Measurements from ENCODE around the gene UMODL1. TPM values are rescaled to one million over a fixed set of nuclear protein-coding genes. Genes with fewer than 3 reads are reported as not detected.

UMODL1 gene
- total and polyA plus RNA-seq, 2 experiments from 2014 or later, result not detected

DNA sequence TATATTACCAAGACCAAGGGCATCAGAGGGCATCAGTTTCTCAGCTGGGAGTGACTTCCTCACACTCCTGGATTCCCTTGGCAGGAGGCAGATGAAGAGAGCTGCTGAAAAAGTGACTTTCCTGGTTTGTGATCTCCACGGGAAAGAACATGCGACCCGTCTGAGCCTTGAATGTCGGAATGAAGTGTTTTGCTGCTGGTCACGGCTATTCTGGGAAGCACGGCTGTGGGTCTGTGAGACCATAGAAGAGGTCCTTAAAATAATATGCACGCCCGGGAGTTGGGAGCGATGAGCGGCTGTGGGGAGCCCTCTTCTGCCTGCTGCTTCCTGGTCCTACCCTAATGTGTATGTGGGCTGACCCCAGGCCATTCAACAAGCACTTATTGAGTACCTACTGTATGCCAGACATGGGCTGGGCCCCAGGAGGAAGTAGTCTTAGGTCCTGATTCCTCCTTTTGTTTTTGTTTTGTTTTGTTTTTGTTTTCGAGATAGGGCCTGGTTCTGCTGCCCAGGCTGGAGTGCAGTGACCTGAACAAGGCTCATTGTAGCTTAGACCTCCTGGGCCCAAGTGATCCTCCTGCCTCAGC is 13.2 kb upstream of the UMODL1 start:
- H3K27me3 ChIP-seq, result no peaks in the 10 kb centered on the region
- no peaks in the 10 kb centered on the region for H3K9me3 ChIP-seq (ENCODE audit: low read depth)
- H3K27ac ChIP-seq, result peak overlapping the region; percentile 23
- H3K36me3 ChIP-seq, result no peaks in the 10 kb centered on the region
- DNase-seq (ENCODE audit: low read depth in 1 of 2, low spot score in 1 of 2), result peak in 1 of 2 donors; percentile 26
- H3K4me1 ChIP-seq (ENCODE audit: low read depth), result no peaks in the 10 kb centered on the region
- TF ChIP-seq, protein P1, sequence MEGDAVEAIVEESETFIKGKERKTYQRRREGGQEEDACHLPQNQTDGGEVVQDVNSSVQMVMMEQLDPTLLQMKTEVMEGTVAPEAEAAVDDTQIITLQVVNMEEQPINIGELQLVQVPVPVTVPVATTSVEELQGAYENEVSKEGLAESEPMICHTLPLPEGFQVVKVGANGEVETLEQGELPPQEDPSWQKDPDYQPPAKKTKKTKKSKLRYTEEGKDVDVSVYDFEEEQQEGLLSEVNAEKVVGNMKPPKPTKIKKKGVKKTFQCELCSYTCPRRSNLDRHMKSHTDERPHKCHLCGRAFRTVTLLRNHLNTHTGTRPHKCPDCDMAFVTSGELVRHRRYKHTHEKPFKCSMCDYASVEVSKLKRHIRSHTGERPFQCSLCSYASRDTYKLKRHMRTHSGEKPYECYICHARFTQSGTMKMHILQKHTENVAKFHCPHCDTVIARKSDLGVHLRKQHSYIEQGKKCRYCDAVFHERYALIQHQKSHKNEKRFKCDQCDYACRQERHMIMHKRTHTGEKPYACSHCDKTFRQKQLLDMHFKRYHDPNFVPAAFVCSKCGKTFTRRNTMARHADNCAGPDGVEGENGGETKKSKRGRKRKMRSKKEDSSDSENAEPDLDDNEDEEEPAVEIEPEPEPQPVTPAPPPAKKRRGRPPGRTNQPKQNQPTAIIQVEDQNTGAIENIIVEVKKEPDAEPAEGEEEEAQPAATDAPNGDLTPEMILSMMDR (IDR thresholded peaks at IDR 0.05; ENCODE audit: low read depth, low read length), result no peak
- H3K4me3 ChIP-seq, result no peak overlapping the region

DNA sequence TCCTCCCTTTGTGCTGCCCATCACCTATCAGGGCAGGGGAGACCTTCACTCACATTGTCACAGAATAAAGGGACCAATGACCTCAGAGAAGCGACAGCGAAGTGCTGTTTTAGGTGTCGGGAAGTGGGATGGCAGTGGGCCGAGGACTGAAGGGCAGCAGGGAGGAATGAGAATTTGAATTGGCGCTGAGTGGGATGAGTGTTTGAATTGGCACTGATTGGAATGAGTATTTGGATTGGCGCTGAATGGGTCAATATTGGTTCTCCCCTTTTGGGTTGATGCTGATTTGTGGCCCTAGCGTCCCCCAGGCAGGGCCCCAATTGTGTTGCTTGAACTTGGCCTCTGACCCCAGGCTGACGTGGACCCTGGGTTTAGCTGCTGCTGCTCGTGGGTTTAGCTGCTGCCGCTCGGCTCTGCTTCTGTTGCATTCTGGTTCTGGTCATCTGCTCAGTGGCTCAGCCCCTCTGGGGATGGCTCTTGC is 12.4 kb upstream of the UMODL1 start:
- Histone ChIP-seq H3K4me1 (ENCODE audit: low read depth) (no peaks in the 10 kb centered on the region), H3K9me3 (ENCODE audit: low read depth) (no peaks in the 10 kb centered on the region), H3K36me3 (no peaks in the 10 kb centered on the region), H3K27me3 (no peaks in the 10 kb centered on the region), H3K4me3 (no peak overlapping the region), H3K27ac (no peak overlapping the region)
- TF ChIP-seq, protein P1 (IDR thresholded peaks at IDR 0.05; ENCODE audit: low read depth, low read length), result no peak
- no peak for DNase-seq (ENCODE audit: low read depth in 1 of 2, low spot score in 1 of 2)

DNA sequence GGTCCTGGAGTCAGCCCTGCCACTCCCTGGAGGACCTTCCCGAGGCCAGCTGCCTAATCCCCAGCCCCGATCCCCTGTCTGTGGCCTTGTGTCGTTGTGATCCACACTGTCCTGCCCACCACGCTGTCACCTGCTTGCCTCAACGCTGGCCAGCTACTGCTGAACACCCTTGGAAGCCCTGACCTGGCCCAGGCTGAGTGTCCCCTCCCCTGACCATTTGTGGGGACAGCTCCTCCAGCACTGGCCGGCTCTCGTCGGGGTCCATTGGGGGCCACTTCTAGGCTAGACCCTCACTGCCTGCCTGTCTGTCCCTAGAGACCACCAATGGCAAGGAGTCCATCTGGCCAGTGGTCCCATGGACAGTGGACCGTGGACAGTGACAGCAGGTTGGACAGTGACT is 12.0 kb upstream of the UMODL1 start:
- no peak overlapping the region for H3K27ac ChIP-seq
- no peaks in the 10 kb centered on the region for H3K9me3 ChIP-seq (ENCODE audit: low read depth)
- H3K27me3 ChIP-seq, result no peaks in the 10 kb centered on the region
- no peak for DNase-seq (ENCODE audit: low read depth in 1 of 2, low spot score in 1 of 2)
- TF ChIP-seq, protein P1 (IDR thresholded peaks at IDR 0.05; ENCODE audit: low read depth, low read length), result no peak
- H3K4me3 ChIP-seq, result no peak overlapping the region
- H3K36me3 ChIP-seq, result no peaks in the 10 kb centered on the region
- H3K4me1 ChIP-seq (ENCODE audit: low read depth), result no peaks in the 10 kb centered on the region

DNA sequence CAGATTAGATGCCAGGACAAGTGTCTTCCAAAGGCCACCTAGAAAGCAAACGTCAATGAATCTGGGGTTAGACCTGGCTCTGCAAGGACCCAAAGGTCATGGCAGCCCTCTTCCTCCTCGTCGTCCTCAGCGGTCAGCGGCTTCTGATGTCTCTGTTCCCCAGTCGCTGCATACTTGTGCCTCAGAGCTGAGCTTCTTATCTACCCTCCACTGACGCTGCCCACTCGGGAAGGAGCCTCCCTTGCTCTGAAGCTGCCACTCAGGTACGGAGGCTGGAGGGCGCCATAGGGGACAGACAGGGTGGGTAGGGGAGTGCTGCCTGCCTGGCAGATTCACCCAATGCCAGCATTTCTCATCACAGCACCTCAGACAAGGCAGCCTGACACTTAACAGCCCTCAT is 11.4 kb upstream of the UMODL1 start:
- TF ChIP-seq, protein P1 (IDR thresholded peaks at IDR 0.05; ENCODE audit: low read depth, low read length), result no peak
- Histone ChIP-seq H3K36me3 (no peaks in the 10 kb centered on the region), H3K27me3 (no peaks in the 10 kb centered on the region), H3K27ac (no peak overlapping the region), H3K9me3 (ENCODE audit: low read depth) (no peaks in the 10 kb centered on the region), H3K4me3 (no peak overlapping the region), H3K4me1 (ENCODE audit: low read depth) (no peaks in the 10 kb centered on the region)
- no peak for DNase-seq (ENCODE audit: low read depth in 1 of 2, low spot score in 1 of 2)

DNA sequence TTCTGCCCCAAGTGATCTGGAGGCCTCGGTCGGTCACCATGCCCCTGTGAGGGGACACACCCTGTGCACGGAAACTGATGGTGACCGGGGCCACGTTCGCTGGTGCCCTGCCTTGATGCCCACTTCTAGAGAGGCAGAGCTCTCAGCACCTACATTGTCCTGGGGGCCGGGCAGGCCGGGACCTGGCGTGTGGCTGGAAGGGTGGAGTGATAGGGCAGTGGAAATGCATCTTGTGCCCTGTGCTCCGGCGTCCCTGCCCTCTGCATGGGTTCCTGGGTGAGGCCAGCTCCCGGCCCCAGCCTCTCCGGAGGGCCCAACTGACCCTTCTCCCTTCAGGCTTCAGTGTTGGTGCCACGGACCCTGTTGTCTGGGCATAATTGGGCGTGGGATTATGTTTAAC is 11.0 kb upstream of the UMODL1 start:
- Histone ChIP-seq H3K9me3 (ENCODE audit: low read depth) (no peaks in the 10 kb centered on the region), H3K27ac (no peak overlapping the region), H3K27me3 (no peaks in the 10 kb centered on the region), H3K4me1 (ENCODE audit: low read depth) (no peaks in the 10 kb centered on the region), H3K36me3 (no peaks in the 10 kb centered on the region), H3K4me3 (no peak overlapping the region)
- TF ChIP-seq, protein P1 (IDR thresholded peaks at IDR 0.05; ENCODE audit: low read depth, low read length), result no peak
- no peak for DNase-seq (ENCODE audit: low read depth in 1 of 2, low spot score in 1 of 2)

Data from cardiac muscle cell (in vitro differentiated cells and primary cell).